Activated CD4-positive, alpha-beta memory T cell treated with anti-CD3 and anti-CD28 coated beads, Interleukin-2, amount 10 ng/mL, durations not matched to agents 7 days and 5 days (primary cell): ENCODE data around the gene DPP10. TPM values are rescaled to one million over a fixed set of nuclear protein-coding genes. Genes with fewer than 3 reads are reported as not detected.

Source experiments
- CTCF ChIA-PET: fragments of 350-600 bp; sonication (Branson Sonifier 250); formaldehyde crosslinking; loops from one replicate; lab custom pipeline; 2021; ENCODE audit warnings: antibody characterized with exemption, inconsistent platforms; lab: Charles Lee
- POLR2A ChIA-PET: fragments of 350-600 bp; sonication (Branson Sonifier 250); formaldehyde crosslinking; loops from one replicate; lab custom pipeline; 2021; ENCODE audit warnings: antibody characterized with exemption; lab: Charles Lee
- DNase-seq: peaks from one replicate; pipeline ENCODE4 v3.0.0-alpha.2; 2020
- H3K27ac Mint-ChIP-seq: one replicate; pipeline ENCODE4 v1.8.0; 2021; ENCODE audit warnings: mild to moderate bottlenecking, mixed read lengths
- H3K27me3 Mint-ChIP-seq: one replicate; pipeline ENCODE4 v1.8.0; 2021; ENCODE audit warnings: mixed read lengths
- H3K36me3 Mint-ChIP-seq: one replicate; pipeline ENCODE4 v1.8.0; 2021; ENCODE audit warnings: low read depth, mixed read lengths
- H3K4me1 Mint-ChIP-seq: one replicate; pipeline ENCODE4 v1.8.0; 2021; ENCODE audit warnings: mixed read lengths
- H3K4me3 Mint-ChIP-seq: one replicate; pipeline ENCODE4 v1.8.0; 2021; ENCODE audit warnings: mild to moderate bottlenecking, mixed read lengths
- H3K9me3 Mint-ChIP-seq: one replicate; pipeline ENCODE4 v1.8.0; 2021; ENCODE audit warnings: mixed read lengths
- total RNA-seq, 2 experiments: library from RNA; stranded (reverse); gene quantifications; one replicate each; pipeline ENCODE4 v1.2.3, GENCODE V29; 2021

The DPP10 gene
- total RNA-seq, 2 experiments from 2014 or later = not detected

DNA sequence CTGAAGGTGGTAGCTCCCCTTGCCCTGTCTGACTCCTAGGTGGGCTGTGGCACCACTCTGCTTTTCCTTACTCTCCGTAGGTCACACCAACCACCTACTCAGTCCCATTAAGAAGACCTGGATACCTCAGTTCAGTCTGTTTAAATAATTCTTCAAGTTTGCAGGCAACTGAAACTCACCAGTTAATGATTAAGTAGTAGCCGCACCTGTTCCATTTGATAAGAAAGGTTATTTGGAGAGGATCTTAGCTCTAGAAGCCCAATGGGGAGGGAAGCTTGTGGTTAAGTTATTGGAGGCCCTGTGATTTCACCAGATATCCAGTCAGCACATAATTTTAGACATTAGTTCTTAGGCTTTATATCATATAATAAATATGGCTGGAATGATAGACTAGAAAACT, 1193.0 kb downstream of the DPP10 start:
- Mint-ChIP-seq H3K27me3 (no peaks in the 10 kb centered on the region), H3K27ac (no peak overlapping the region), H3K36me3 (no peaks in the 10 kb centered on the region), H3K4me1 (no peaks in the 10 kb centered on the region), H3K4me3 (no peak overlapping the region), H3K9me3 (peaks cover 21% of the 10 kb centered on the region)
- ChIA-PET POLR2A (no interaction called here), CTCF (no interaction called here)
- no peak for DNase-seq

DNA sequence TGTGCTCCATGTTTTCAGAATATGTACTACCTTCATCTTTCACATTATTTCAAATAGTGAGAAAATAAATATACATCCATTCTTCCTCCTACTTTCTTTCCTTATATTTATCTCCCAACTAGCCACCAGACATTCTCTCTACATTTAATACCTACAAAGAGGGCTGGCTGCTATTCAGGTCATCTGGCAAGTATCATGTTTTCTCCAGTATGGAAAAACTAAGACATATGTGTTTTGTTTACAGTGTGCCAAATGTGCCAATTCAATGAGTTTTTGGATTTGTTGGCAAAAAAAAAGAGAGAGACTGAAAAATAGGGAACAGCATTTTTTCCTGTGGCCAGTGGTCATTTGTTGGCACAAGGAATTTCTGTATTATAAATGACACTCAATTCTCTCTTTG, 1207.3 kb downstream of the DPP10 start:
- H3K4me3 Mint-ChIP-seq = no peak overlapping the region
- no peaks in the 10 kb centered on the region for H3K36me3 Mint-ChIP-seq
- no peaks in the 10 kb centered on the region for H3K4me1 Mint-ChIP-seq
- peaks cover 12% of the 10 kb centered on the region for H3K9me3 Mint-ChIP-seq
- ChIA-PET CTCF (no interaction called here), POLR2A (no interaction called here)
- H3K27me3 Mint-ChIP-seq = no peaks in the 10 kb centered on the region
- no peak for DNase-seq
- H3K27ac Mint-ChIP-seq = no peak overlapping the region

DNA sequence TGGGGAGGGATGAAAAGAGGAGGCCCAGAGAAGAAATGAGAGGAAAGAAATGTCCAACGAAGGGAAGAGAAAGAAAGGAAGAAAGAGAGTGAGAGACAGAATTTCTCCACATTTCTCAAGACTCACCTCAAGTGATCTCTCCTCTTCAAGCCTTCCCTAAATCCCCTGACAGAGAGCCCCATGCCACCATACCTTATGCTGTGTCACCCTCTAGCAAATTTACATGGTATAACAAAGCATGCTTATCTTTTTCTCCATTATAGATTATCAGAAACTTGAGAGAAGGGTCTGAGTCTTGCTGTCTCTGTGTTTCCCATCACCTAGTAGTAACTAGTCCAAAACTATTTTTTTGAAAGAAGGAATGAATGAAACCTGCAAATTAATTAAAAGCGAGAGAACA, 1208.4 kb downstream of the DPP10 start:
- POLR2A ChIA-PET = no interaction called here

GRCh38 chr2:115652652-115653051, 1210.2 kb downstream of the DPP10 start:
- H3K4me3 Mint-ChIP-seq = no peak overlapping the region
- no peaks in the 10 kb centered on the region for H3K36me3 Mint-ChIP-seq
- no peak for DNase-seq
- peaks cover 3% of the 10 kb centered on the region for H3K9me3 Mint-ChIP-seq
- no peak overlapping the region for H3K27ac Mint-ChIP-seq
- no peaks in the 10 kb centered on the region for H3K4me1 Mint-ChIP-seq
- ChIA-PET CTCF (no interaction called here), POLR2A (no interaction called here)
- H3K27me3 Mint-ChIP-seq = no peaks in the 10 kb centered on the region

More for the DNA sequence above, 1208.4 kb downstream of the DPP10 start:
- Mint-ChIP-seq H3K4me3 (no peak overlapping the region), H3K36me3 (no peaks in the 10 kb centered on the region), H3K9me3 (peaks cover 9% of the 10 kb centered on the region), H3K27ac (no peak overlapping the region), H3K4me1 (no peaks in the 10 kb centered on the region), H3K27me3 (no peaks in the 10 kb centered on the region)
- DNase-seq = no peak
- CTCF ChIA-PET = no interaction called here

- no peak for DNase-seq
- POLR2A ChIA-PET = no interaction called here
- H3K4me1 Mint-ChIP-seq = no peaks in the 10 kb centered on the region
- H3K36me3 Mint-ChIP-seq = no peaks in the 10 kb centered on the region
- CTCF ChIA-PET = no interaction called here
- peaks cover 3% of the 10 kb centered on the region for H3K9me3 Mint-ChIP-seq
- H3K27ac Mint-ChIP-seq = no peak overlapping the region
- no peak overlapping the region for H3K4me3 Mint-ChIP-seq
- no peaks in the 10 kb centered on the region for H3K27me3 Mint-ChIP-seq
Observed at GRCh38 chr2:115654362-115654761, 1211.9 kb downstream of the DPP10 start.

DNA sequence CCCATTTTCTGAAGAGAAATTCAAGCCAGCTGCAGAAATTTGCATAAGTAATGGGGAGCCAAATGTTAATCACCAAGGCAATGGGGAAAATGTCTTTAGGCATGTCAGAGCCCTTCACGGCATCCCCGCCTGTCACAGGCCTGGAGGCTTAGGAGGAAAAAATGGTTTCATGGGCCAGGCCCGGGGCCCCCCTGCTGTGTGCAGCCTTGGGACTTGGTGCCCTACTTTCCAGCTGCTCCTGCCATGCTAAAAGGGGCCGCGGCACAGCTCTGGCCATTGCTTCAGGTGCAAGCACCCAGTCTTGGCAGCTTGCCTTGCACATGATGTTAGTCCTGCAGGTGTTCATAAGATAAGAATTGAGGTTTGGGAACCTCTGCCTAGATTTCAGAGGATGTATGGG, 1235.7 kb downstream of the DPP10 start:
- Mint-ChIP-seq H3K27ac (no peak overlapping the region), H3K36me3 (no peaks in the 10 kb centered on the region), H3K27me3 (no peaks in the 10 kb centered on the region), H3K4me1 (no peaks in the 10 kb centered on the region), H3K4me3 (no peak overlapping the region), H3K9me3 (peaks cover 16% of the 10 kb centered on the region)
- CTCF ChIA-PET = no interaction called here
- POLR2A ChIA-PET = no interaction called here
- no peak for DNase-seq

DNA sequence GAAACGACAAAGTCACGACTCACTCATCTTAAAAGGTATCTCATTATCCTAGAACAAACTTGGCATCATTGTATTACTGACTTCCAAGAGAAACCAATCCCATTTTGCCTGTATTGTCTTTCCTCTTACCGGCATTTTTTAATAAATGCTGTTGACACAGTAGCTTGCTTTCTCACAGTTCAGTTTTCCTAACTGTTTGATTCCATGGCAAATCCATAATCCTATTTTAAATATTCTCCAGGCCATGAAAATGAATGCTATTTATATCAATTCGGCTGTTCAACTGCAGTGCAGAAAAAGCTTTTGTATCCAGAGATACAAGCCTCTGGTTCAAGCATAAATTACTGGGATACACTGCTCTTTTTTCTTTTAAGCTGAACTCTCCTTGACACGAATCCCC, 1241.9 kb downstream of the DPP10 start:
- H3K4me3 Mint-ChIP-seq = no peak overlapping the region
- H3K27me3 Mint-ChIP-seq = no peaks in the 10 kb centered on the region
- H3K36me3 Mint-ChIP-seq = no peaks in the 10 kb centered on the region
- POLR2A ChIA-PET = no interaction called here
- no peaks in the 10 kb centered on the region for H3K4me1 Mint-ChIP-seq
- DNase-seq = no peak
- peaks cover 20% of the 10 kb centered on the region for H3K9me3 Mint-ChIP-seq
- H3K27ac Mint-ChIP-seq = no peak overlapping the region
- CTCF ChIA-PET = no interaction called here

GRCh38 chr2:115691409-115691808, 1249.0 kb downstream of the DPP10 start:
- Mint-ChIP-seq H3K9me3 (peaks cover 15% of the 10 kb centered on the region), H3K4me3 (no peak overlapping the region), H3K4me1 (no peaks in the 10 kb centered on the region), H3K36me3 (no peaks in the 10 kb centered on the region), H3K27ac (no peak overlapping the region), H3K27me3 (no peaks in the 10 kb centered on the region)
- CTCF ChIA-PET = no interaction called here
- POLR2A ChIA-PET = no interaction called here
- no peak for DNase-seq

DNA sequence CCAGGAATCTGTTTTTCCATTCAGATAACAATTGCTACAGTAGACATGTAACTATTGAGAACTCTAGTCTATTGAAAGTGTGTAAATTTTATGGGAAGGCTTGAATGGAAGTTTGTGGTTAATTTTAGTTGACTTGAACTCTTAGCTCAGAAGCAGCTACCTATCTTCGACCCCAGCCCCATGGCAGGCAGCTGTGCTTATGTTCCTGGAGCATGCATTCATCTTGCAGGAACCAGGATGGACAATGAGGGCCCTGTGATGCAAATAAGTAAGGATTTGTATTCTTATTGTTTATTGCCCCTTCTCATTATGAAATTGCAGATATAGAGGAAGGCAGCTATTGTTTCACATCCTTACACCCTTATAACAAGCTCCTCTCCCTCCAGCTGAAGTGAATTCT, 1252.2 kb downstream of the DPP10 start:
- no peak overlapping the region for H3K27ac Mint-ChIP-seq
- no peak for DNase-seq
- ChIA-PET CTCF (no interaction called here), POLR2A (no interaction called here)
- peaks cover 10% of the 10 kb centered on the region for H3K9me3 Mint-ChIP-seq
- no peaks in the 10 kb centered on the region for H3K27me3 Mint-ChIP-seq
- H3K4me1 Mint-ChIP-seq = no peaks in the 10 kb centered on the region
- H3K36me3 Mint-ChIP-seq = no peaks in the 10 kb centered on the region
- no peak overlapping the region for H3K4me3 Mint-ChIP-seq

- POLR2A ChIA-PET = no interaction called here
- CTCF ChIA-PET = no interaction called here
- Mint-ChIP-seq H3K4me3 (no peak overlapping the region), H3K9me3 (peaks cover 24% of the 10 kb centered on the region), H3K36me3 (no peaks in the 10 kb centered on the region), H3K27ac (no peak overlapping the region), H3K27me3 (no peaks in the 10 kb centered on the region), H3K4me1 (no peaks in the 10 kb centered on the region)
- DNase-seq = no peak
Observed at GRCh38 chr2:115733190-115733775, 1290.8 kb downstream of the DPP10 start.

DNA sequence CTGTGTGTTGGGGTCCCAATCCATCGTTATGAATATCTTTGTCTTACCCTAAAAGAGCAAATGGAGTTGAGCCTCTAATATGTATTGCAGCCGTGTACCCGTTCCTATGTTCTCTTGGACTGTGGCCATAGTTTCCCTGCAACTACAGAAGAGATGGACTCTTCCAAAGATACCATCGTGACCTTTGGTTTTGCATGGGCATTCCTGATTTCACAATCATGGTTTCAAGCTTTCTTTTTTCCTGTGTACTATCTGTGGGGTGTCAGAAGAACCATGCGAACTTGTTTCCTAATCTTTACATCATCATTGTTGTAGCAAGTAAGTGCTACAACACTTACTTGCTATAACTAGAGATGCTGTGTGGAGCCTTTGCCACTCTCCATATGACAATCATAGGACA, 1295.7 kb downstream of the DPP10 start:
- Mint-ChIP-seq H3K36me3 (no peaks in the 10 kb centered on the region), H3K4me1 (no peaks in the 10 kb centered on the region), H3K27ac (no peak overlapping the region), H3K9me3 (peaks cover 27% of the 10 kb centered on the region), H3K27me3 (no peaks in the 10 kb centered on the region), H3K4me3 (no peak overlapping the region)
- CTCF ChIA-PET = no interaction called here
- DNase-seq = no peak
- POLR2A ChIA-PET = no interaction called here

DNA sequence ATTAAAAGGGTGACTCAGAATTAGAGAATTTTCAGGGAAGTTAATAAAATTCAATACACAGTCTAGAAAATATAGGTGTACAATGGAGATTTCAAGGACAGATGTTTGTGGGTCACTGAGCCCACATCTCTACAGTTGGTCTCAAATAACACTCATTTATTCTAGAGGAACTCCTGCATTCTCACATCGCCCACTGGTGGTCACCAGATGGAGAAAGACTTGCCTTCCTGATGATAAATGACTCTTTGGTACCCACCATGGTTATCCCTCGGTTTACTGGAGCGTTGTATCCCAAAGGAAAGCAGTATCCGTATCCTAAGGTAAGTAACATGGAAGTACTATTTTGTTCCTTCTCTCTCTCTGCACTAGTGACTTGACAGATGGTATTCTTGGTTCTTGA, 1297.1 kb downstream of the DPP10 start:
- ChIA-PET POLR2A (no interaction called here), CTCF (no interaction called here)
- peaks cover 24% of the 10 kb centered on the region for H3K9me3 Mint-ChIP-seq
- no peak for DNase-seq
- H3K27ac Mint-ChIP-seq = no peak overlapping the region
- no peaks in the 10 kb centered on the region for H3K27me3 Mint-ChIP-seq
- no peaks in the 10 kb centered on the region for H3K36me3 Mint-ChIP-seq
- no peaks in the 10 kb centered on the region for H3K4me1 Mint-ChIP-seq
- no peak overlapping the region for H3K4me3 Mint-ChIP-seq

- Mint-ChIP-seq H3K27ac (no peak overlapping the region), H3K36me3 (no peaks in the 10 kb centered on the region), H3K4me3 (no peak overlapping the region), H3K27me3 (no peaks in the 10 kb centered on the region), H3K9me3 (peaks cover 4% of the 10 kb centered on the region), H3K4me1 (no peaks in the 10 kb centered on the region)
- ChIA-PET CTCF (no interaction called here), POLR2A (no interaction called here)
- no peak for DNase-seq
Observed at GRCh38 chr2:115746151-115746550, 1303.7 kb downstream of the DPP10 start.

GRCh38 chr2:115757286-115757685, 1314.8 kb downstream of the DPP10 start:
- Mint-ChIP-seq H3K4me3 (no peak overlapping the region), H3K4me1 (no peaks in the 10 kb centered on the region), H3K36me3 (no peaks in the 10 kb centered on the region), H3K27ac (no peak overlapping the region), H3K27me3 (no peaks in the 10 kb centered on the region), H3K9me3 (peaks cover 8% of the 10 kb centered on the region)
- ChIA-PET CTCF (no interaction called here), POLR2A (no interaction called here)
- no peak for DNase-seq
